GM21526 (cell line): ENCODE data around the gene MICALL2.

Source experiments
- ATAC-seq: cut with Tn5 transposase; IDR thresholded peaks from one replicate; pipeline ENCODE4 v1.9.1; 2021; ENCODE audit warnings: moderate library complexity; ENCODE audit not compliant: unreplicated experiment, low FRiP score

MICALL2 gene

GRCh38 chr7:1436608-1437007 is 22.7 kb downstream of the MICALL2 start:
- ATAC-seq, result no peak

GRCh38 chr7:1434891-1435670 is 24.2 kb downstream of the MICALL2 start:
- no peak for ATAC-seq

- no peak for ATAC-seq
Measured at GRCh38 chr7:1434165-1434718, 25.0 kb downstream of the MICALL2 start.

- ATAC-seq, result no peak
Measured at GRCh38 chr7:1433128-1433920, 25.9 kb downstream of the MICALL2 start.

- ATAC-seq, result no peak
Measured at GRCh38 chr7:1432411-1433082, 26.7 kb downstream of the MICALL2 start.

- no peak for ATAC-seq
Measured at GRCh38 chr7:1431634-1432380, 27.5 kb downstream of the MICALL2 start.

GRCh38 chr7:1431226-1431625 is 28.0 kb downstream of the MICALL2 start:
- ATAC-seq, result no peak

- no peak for ATAC-seq
Measured at GRCh38 chr7:1430056-1430845, 29.0 kb downstream of the MICALL2 start.

- ATAC-seq, result no peak
Measured at GRCh38 chr7:1428941-1429501, 30.2 kb downstream of the MICALL2 start.

GRCh38 chr7:1427064-1427657 is 32.1 kb downstream of the MICALL2 start:
- ATAC-seq, result no peak

GRCh38 chr7:1426474-1426873 is 32.8 kb downstream of the MICALL2 start:
- no peak for ATAC-seq

- ATAC-seq, result no peak
Measured at GRCh38 chr7:1425292-1426136, 33.8 kb downstream of the MICALL2 start.

GRCh38 chr7:1424041-1424440 is 35.2 kb downstream of the MICALL2 start:
- no peak for ATAC-seq

GRCh38 chr7:1423264-1423811 is 35.9 kb downstream of the MICALL2 start:
- ATAC-seq, result no peak

- no peak for ATAC-seq
Measured at GRCh38 chr7:1422512-1423263, 36.6 kb downstream of the MICALL2 start.

- no peak for ATAC-seq
Measured at GRCh38 chr7:1421946-1422345, 37.3 kb downstream of the MICALL2 start.
